Measurements from ENCODE around the gene CKAP2.
"Not testable (repeated sequence)": the region's sequence is repeated elsewhere in the genome, so short reads cannot be mapped to it uniquely, and the experiment has no call there.

The CKAP2 gene

GRCh38 chr13:52523323-52523722 is 68.0 kb downstream of the CKAP2 start:
- not testable (repeated sequence) for H3K9me3 ChIP-seq (ENCODE audit: control insufficient read depth in 5 of 5, low read length in 5 of 5); H3K4me1 ChIP-seq (ENCODE audit: control insufficient read depth in 5 of 5, insufficient read depth in 5 of 5, low read length in 5 of 5); H3K4me3 ChIP-seq (ENCODE audit: low read depth in 1 of 5, low read length in 5 of 5); H3K9ac ChIP-seq (ENCODE audit: low read length in 5 of 5); H3K36me3 ChIP-seq (ENCODE audit: control insufficient read depth in 5 of 5, insufficient read depth in 5 of 5, low read length in 5 of 5); H3K27ac ChIP-seq (ENCODE audit: low read depth, low read length); H3K27me3 ChIP-seq (ENCODE audit: control insufficient read depth in 5 of 5, insufficient read depth in 4 of 5, low read length in 5 of 5)
